Right atrium auricular region (tissue), 2 donors: ENCODE results near the gene ATP6V1F. TPM values are rescaled to one million over a fixed set of nuclear protein-coding genes. Genes with fewer than 3 reads are reported as not detected.

Experiments used
- DNase-seq: peaks from one replicate; pipeline ENCODE4 v3.0.0-alpha.2; 2019; ENCODE audit warnings: low spot score
- H3K27ac ChIP-seq, 2 donors: fragments of 200-600 bp; sonication (generic); 1 replicate in 1 of 2; 2 replicates in 1 of 2; pipeline ENCODE4 v1.5.1; 2016 to 2019
- H3K27me3 ChIP-seq, 2 donors: fragments of 200-600 bp; sonication (generic); one replicate each; pipeline versions ENCODE4 v1.5.1 to v1.6.0; 2017 to 2019
- H3K36me3 ChIP-seq: fragments of 200-600 bp; sonication (generic); one replicate; pipeline ENCODE4 v1.5.1; 2016
- H3K4me1 ChIP-seq, 2 donors: fragments of 200-600 bp; sonication (generic); one replicate each; pipeline versions ENCODE4 v1.5.1 to v1.6.0; 2017 to 2019
- H3K4me3 ChIP-seq, 2 donors: fragments of 200-600 bp; sonication (generic); 1 replicate in 1 of 2; 2 replicates in 1 of 2; pipeline ENCODE4 v1.5.1; 2017 to 2019; ENCODE audit warnings: mild to moderate bottlenecking in 1 of 2, moderate library complexity in 1 of 2
- H3K9me3 ChIP-seq, 2 donors: fragments of 200-600 bp; sonication (generic); one replicate each; pipeline ENCODE4 v1.5.1; 2019
- total RNA-seq, 2 donors: library from RNA; depleted of rRNA; stranded (reverse); fragments of >200 nt; gene quantifications; one replicate each; pipeline ENCODE4 v1.1.0, GENCODE V29; 2016
- TF ChIP-seq, protein P1 (sequence below), 2 donors: fragments of 200-600 bp; sonication (generic); IDR thresholded peaks; one replicate each; pipeline ENCODE4 v1.5.1; 2019; ENCODE audit warnings: antibody characterized with exemption in 2 of 2

ATP6V1F gene
- total RNA-seq, 2 donors from 2014 or later: 121 TPM

DNA sequence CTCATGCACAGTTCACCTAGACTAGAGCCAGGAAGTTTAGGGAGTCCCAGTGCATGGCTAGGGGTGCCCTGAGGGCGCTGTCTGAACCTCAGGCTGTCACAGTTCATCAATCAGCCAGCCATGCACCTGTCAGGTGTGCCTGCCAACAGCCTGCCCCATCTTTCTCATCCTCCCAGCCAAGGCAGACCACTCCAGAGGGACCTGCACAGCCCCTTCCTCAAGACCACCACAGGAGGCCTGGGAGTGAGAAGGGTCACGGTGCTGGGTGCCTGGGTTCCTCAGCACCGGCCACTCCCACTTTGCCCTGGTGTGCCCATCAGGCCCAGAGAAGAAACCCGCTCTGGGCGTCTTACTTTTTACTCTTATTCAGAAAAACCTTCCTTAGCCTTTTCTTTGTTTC lies 8.4 kb downstream of the ATP6V1F start:
- Histone ChIP-seq H3K27me3 (no peaks in the 10 kb centered on the region), H3K27ac (no peak overlapping the region), H3K4me1 (peaks cover 0 to 20% of the 10 kb centered on the region in 2 donors), H3K36me3 (no peaks in the 10 kb centered on the region), H3K4me3 (no peak overlapping the region), H3K9me3 (no peaks in the 10 kb centered on the region)
- TF ChIP-seq, protein P1, sequence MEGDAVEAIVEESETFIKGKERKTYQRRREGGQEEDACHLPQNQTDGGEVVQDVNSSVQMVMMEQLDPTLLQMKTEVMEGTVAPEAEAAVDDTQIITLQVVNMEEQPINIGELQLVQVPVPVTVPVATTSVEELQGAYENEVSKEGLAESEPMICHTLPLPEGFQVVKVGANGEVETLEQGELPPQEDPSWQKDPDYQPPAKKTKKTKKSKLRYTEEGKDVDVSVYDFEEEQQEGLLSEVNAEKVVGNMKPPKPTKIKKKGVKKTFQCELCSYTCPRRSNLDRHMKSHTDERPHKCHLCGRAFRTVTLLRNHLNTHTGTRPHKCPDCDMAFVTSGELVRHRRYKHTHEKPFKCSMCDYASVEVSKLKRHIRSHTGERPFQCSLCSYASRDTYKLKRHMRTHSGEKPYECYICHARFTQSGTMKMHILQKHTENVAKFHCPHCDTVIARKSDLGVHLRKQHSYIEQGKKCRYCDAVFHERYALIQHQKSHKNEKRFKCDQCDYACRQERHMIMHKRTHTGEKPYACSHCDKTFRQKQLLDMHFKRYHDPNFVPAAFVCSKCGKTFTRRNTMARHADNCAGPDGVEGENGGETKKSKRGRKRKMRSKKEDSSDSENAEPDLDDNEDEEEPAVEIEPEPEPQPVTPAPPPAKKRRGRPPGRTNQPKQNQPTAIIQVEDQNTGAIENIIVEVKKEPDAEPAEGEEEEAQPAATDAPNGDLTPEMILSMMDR (IDR thresholded peaks at IDR 0.05): no peak
- no peak for DNase-seq

GRCh38 chr7:128872394-128872824 lies 9.8 kb downstream of the ATP6V1F start:
- Histone ChIP-seq H3K36me3 (no peaks in the 10 kb centered on the region), H3K4me1 (peaks cover 0 to 20% of the 10 kb centered on the region in 2 donors), H3K9me3 (no peaks in the 10 kb centered on the region), H3K4me3 (no peak overlapping the region), H3K27me3 (no peaks in the 10 kb centered on the region), H3K27ac (no peak overlapping the region)
- TF ChIP-seq, protein P1 (IDR thresholded peaks at IDR 0.05): no peak
- DNase-seq: no peak

DNA sequence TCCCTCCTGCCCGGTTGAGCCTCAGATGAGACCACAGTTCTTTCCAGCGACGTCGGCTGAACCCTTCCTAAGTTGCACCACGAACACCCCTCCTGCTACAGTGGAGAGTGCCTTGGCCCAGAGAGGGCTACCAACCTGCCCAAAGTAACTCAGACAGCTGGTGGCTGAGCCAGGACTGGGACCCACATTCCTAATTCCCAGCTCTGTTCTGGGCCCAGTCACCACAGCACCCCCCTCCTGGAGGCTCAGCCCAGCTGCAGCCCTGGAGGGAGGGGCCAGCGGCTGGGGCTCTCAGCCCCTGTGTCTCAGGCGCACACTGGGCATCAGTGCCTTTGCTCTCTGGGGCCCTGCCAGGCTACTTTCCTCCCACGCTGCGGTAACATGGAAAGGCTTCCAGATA lies 10.6 kb downstream of the ATP6V1F start:
- Histone ChIP-seq H3K9me3 (no peaks in the 10 kb centered on the region), H3K4me1 (peaks cover 0 to 20% of the 10 kb centered on the region in 2 donors), H3K27me3 (no peaks in the 10 kb centered on the region), H3K36me3 (no peaks in the 10 kb centered on the region), H3K4me3 (no peak overlapping the region), H3K27ac (no peak overlapping the region)
- DNase-seq: no peak
- TF ChIP-seq, protein P1 (IDR thresholded peaks at IDR 0.05): no peak

- Histone ChIP-seq H3K27ac (no peak overlapping the region), H3K9me3 (no peaks in the 10 kb centered on the region), H3K4me3 (no peak overlapping the region), H3K27me3 (no peaks in the 10 kb centered on the region), H3K36me3 (no peaks in the 10 kb centered on the region), H3K4me1 (peaks cover 0 to 8% of the 10 kb centered on the region in 2 donors)
- TF ChIP-seq, protein P1 (IDR thresholded peaks at IDR 0.05): no peak
- no peak for DNase-seq
Measured at GRCh38 chr7:128874140-128875031, 11.7 kb downstream of the ATP6V1F start.

GRCh38 chr7:128875523-128875948 lies 12.9 kb downstream of the ATP6V1F start:
- H3K4me3 ChIP-seq: no peak overlapping the region
- peaks cover 0 to 8% of the 10 kb centered on the region in 2 donors for H3K4me1 ChIP-seq
- DNase-seq: no peak
- TF ChIP-seq, protein P1 (IDR thresholded peaks at IDR 0.05): no peak
- no peaks in the 10 kb centered on the region for H3K27me3 ChIP-seq
- H3K27ac ChIP-seq: no peak overlapping the region
- no peaks in the 10 kb centered on the region for H3K36me3 ChIP-seq
- H3K9me3 ChIP-seq: no peaks in the 10 kb centered on the region
